K562 (cell line): ENCODE results near the gene METTL2A. TPM values are rescaled to one million over a fixed set of nuclear protein-coding genes. Genes with fewer than 3 reads are reported as not detected.
A peak's percentile ranks its signal among the peaks of the same experiment; 100 is the strongest.
"Not testable (repeated sequence)": the region's sequence is repeated elsewhere in the genome, so short reads cannot be mapped to it uniquely, and the experiment has no call there.

Source experiments
- ATF1 ChIP-seq, 2 experiments: fragments of 450-650 bp in 1 of 2; IDR thresholded peaks; 2 replicates each; pipeline ENCODE4 v1.6.1; 2016; ENCODE audit warnings: missing compliant biosample characterization in 1 of 2, missing genetic modification characterization in 1 of 2
- ELF1 ChIP-seq: fragments of 200-800 bp; sonication (Bioruptor generic); IDR thresholded peaks from 2 replicates; pipeline ENCODE4 v1.6.1; 2016; ENCODE audit warnings: missing genetic modification characterization, missing compliant biosample characterization
- GABPB1 ChIP-seq: sonication (generic); formaldehyde crosslinking; IDR thresholded peaks from 2 replicates; pipeline ENCODE4 v1.8.0; 2022; ENCODE audit warnings: mild to moderate bottlenecking, missing genetic modification reagents
- HNRNPLL ChIP-seq: fragments of 200-400 bp; formaldehyde crosslinking; IDR thresholded peaks from 2 replicates; pipeline ENCODE4 v1.6.1; 2017; ENCODE audit warnings: low read length, low read depth, mild to moderate bottlenecking; ENCODE audit not compliant: poor library complexity, severe bottlenecking
- KLF13 ChIP-seq: fragments of 450-650 bp; IDR thresholded peaks from 2 replicates; pipeline ENCODE4 v1.6.1; 2016; ENCODE audit warnings: missing genetic modification characterization, low read depth, mild to moderate bottlenecking, missing compliant biosample characterization, moderate library complexity, borderline replicate concordance
- KLF16 ChIP-seq: IDR thresholded peaks from 2 replicates; pipeline ENCODE4 v1.6.1; 2016; ENCODE audit warnings: antibody characterized with exemption
- LCOR ChIP-seq: sonication (generic); formaldehyde crosslinking; IDR thresholded peaks from 2 replicates; pipeline ENCODE4 v1.8.0; 2022; ENCODE audit warnings: mild to moderate bottlenecking, missing genetic modification reagents
- NFRKB ChIP-seq: fragments of 450-650 bp; IDR thresholded peaks from 2 replicates; pipeline ENCODE4 v1.6.1; 2016; ENCODE audit warnings: low read depth
- POLR2G ChIP-seq: fragments of 200-400 bp; formaldehyde crosslinking; IDR thresholded peaks from 2 replicates; pipeline ENCODE4 v1.6.1; 2017; ENCODE audit warnings: low read depth, mild to moderate bottlenecking, antibody characterized with exemption, low read length, moderate library complexity
- RBFOX2 ChIP-seq: fragments of 200-400 bp; formaldehyde crosslinking; IDR thresholded peaks from 2 replicates; pipeline ENCODE4 v1.6.1; 2017; ENCODE audit warnings: low read depth, mild to moderate bottlenecking, low read length, moderate library complexity
- RBM22 ChIP-seq: fragments of 200-400 bp; formaldehyde crosslinking; IDR thresholded peaks from 2 replicates; pipeline ENCODE4 v1.6.1; 2018; ENCODE audit warnings: low read length, low read depth; ENCODE audit not compliant: poor library complexity, severe bottlenecking
- SAP30 ChIP-seq: fragments of 200-600 bp; sonication (generic); IDR thresholded peaks from 2 replicates; pipeline ENCODE4 v1.6.1; 2012; ENCODE audit warnings: borderline replicate concordance, low read depth, mild to moderate bottlenecking, moderate library complexity, low read length, control low read depth, inconsistent platforms; ENCODE audit not compliant: insufficient read depth, poor library complexity, severe bottlenecking
- ZNF589 ChIP-seq: fragments of 200-800 bp; sonication (Bioruptor generic); IDR thresholded peaks from 2 replicates; pipeline ENCODE4 v1.6.1; 2016; ENCODE audit warnings: low read depth, missing genetic modification characterization, missing compliant biosample characterization
- polyA plus RNA-seq, 8 experiments: library from polyadenylated mRNA; depleted of rRNA in 4 of 8; stranded (reverse) in 5 of 8; unstranded in 3 of 8; fragments of >200 nt; fragmentation: Nextera tagmentation in 2 of 8; fragmentation: Illumina TruSeq in 1 of 8; extraction: Ambion mirVana in 2 of 8; extraction: Trizol in 1 of 8; gene quantifications; 2 replicates each; pipeline versions ENCODE4 v1.2.1 to v1.2.3, GENCODE V29; 2011 to 2014; ENCODE audit warnings: inconsistent platforms in 1 of 8, missing spikeins in 1 of 8
- total RNA-seq, 7 experiments: library from RNA; depleted of rRNA in 6 of 7; stranded (reverse); fragments of >200 nt in 6 of 7; fragmentation: Illumina TruSeq in 2 of 7; extraction: Trizol in 2 of 7; gene quantifications; 2 replicates each; pipeline versions ENCODE4 v1.2.1 to v1.2.3, GENCODE V29; 2011 to 2021; ENCODE audit warnings: low replicate concordance in 1 of 7
- TF ChIP-seq, protein P1 (sequence below): fragments of 450-650 bp; IDR thresholded peaks from 2 replicates; pipeline ENCODE4 v1.6.1; 2014; ENCODE audit warnings: low read depth, mild to moderate bottlenecking, moderate library complexity, borderline replicate concordance
- TF ChIP-seq, protein P2 (sequence below), 2 experiments: IDR thresholded peaks; 2 replicates each; pipeline ENCODE4 v1.6.1; 2012; ENCODE audit warnings: improper control_type of control experiment in 2 of 2, low read depth in 2 of 2, low read length in 2 of 2, borderline replicate concordance in 1 of 2
- TF ChIP-seq, protein P3 (sequence below): sonication (generic); formaldehyde crosslinking; IDR thresholded peaks from 2 replicates; pipeline ENCODE4 v1.8.0; 2022; ENCODE audit warnings: missing genetic modification reagents, mild to moderate bottlenecking, moderate library complexity, borderline replicate concordance
- TF ChIP-seq, protein P4 (sequence below), 2 experiments: fragments of 250-450 bp in 1 of 2; fragments of 450-650 bp in 1 of 2; sonication (Bioruptor Pico) in 1 of 2; IDR thresholded peaks; 2 replicates each; pipeline versions ENCODE4 v1.6.1 to v1.8.0; 2016 to 2021; ENCODE audit warnings: mild to moderate bottlenecking in 2 of 2, moderate library complexity in 2 of 2, missing compliant biosample characterization in 1 of 2, missing genetic modification characterization in 1 of 2
- TF ChIP-seq, protein P5 (sequence below): sonication (generic); formaldehyde crosslinking; IDR thresholded peaks from 2 replicates; pipeline ENCODE4 v1.8.0; 2022; ENCODE audit warnings: mild to moderate bottlenecking, low read depth, missing genetic modification reagents

The METTL2A gene
- total and polyA plus RNA-seq, 9 of the 15 experiments (the other 6 are each of a cell fraction or from before 2014, with no cell fraction given), result 21.0 to 52.5 (median 33.2) TPM

DNA sequence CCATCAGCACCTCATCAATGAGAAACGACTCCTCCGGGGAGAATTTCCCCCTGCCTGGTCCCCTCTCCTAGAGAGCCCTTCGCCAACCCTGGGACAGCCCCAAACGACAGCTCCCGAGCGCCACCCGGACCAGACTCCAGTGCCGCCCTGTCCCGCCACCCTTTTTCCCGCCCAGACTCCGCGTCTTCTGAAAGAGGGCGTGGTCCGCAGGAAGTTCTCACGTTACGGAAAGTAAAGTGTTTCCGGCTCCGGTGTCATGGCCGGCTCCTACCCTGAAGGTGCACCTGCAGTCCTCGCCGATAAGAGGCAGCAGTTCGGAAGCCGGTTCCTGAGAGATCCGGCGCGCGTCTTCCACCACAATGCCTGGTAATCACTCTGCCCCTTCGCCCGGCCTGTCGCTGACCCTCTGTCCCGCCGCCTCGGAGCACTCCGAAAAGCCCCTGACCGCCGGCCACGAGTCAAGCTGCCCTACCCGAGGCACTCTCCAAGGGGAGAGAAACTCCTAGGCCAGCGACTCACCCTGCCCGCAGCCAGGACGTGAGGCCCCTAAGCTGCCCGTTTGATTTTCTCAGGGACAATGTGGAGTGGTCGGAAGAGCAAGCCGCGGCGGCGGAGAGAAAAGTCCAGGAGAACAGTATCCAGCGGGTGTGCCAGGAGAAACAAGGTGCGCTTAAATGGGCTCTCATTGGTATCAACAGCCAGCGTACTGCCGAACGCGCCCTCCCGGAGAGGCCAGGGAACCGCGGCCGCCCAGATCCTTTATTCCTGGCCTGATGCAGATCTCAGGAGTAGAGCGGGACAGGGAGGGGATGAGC lies at the start of gene METTL2A (continued):
- TF ChIP-seq, protein P1, sequence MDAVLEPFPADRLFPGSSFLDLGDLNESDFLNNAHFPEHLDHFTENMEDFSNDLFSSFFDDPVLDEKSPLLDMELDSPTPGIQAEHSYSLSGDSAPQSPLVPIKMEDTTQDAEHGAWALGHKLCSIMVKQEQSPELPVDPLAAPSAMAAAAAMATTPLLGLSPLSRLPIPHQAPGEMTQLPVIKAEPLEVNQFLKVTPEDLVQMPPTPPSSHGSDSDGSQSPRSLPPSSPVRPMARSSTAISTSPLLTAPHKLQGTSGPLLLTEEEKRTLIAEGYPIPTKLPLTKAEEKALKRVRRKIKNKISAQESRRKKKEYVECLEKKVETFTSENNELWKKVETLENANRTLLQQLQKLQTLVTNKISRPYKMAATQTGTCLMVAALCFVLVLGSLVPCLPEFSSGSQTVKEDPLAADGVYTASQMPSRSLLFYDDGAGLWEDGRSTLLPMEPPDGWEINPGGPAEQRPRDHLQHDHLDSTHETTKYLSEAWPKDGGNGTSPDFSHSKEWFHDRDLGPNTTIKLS, result peak; percentile 34; the same call in 1 of the 2 replicates
- TF ChIP-seq, protein P2, sequence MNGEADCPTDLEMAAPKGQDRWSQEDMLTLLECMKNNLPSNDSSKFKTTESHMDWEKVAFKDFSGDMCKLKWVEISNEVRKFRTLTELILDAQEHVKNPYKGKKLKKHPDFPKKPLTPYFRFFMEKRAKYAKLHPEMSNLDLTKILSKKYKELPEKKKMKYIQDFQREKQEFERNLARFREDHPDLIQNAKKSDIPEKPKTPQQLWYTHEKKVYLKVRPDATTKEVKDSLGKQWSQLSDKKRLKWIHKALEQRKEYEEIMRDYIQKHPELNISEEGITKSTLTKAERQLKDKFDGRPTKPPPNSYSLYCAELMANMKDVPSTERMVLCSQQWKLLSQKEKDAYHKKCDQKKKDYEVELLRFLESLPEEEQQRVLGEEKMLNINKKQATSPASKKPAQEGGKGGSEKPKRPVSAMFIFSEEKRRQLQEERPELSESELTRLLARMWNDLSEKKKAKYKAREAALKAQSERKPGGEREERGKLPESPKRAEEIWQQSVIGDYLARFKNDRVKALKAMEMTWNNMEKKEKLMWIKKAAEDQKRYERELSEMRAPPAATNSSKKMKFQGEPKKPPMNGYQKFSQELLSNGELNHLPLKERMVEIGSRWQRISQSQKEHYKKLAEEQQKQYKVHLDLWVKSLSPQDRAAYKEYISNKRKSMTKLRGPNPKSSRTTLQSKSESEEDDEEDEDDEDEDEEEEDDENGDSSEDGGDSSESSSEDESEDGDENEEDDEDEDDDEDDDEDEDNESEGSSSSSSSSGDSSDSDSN (IDR thresholded peaks at IDR 0.05; ENCODE audit: borderline replicate concordance in 1 of 2, low read depth in 2 of 2, low read length in 2 of 2), result peak in 1 of 2 experiments; percentile 70; a peak in 2 of 4 replicates
- TF ChIP-seq, protein P3, sequence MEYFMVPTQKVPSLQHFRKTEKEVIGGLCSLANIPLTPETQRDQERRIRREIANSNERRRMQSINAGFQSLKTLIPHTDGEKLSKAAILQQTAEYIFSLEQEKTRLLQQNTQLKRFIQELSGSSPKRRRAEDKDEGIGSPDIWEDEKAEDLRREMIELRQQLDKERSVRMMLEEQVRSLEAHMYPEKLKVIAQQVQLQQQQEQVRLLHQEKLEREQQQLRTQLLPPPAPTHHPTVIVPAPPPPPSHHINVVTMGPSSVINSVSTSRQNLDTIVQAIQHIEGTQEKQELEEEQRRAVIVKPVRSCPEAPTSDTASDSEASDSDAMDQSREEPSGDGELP (CRISPR knock-in tag), result peak; percentile 78
- peak; percentile 38 for TF ChIP-seq HNRNPLL
- peak; percentile 61 for TF ChIP-seq SAP30
- peak; percentile 90 for TF ChIP-seq RBFOX2
- peak; percentile 94 for TF ChIP-seq LCOR
- TF ChIP-seq ELF1 (tag), result peak; percentile 57; the same call in 1 of the 2 replicates
- TF ChIP-seq KLF16, result peak; percentile 40; the same call in 1 of the 2 replicates
- peak; percentile 53 for TF ChIP-seq RBM22
- peak; percentile 94 for TF ChIP-seq GABPB1 (CRISPR knock-in tag)
- 0 out of 2 replicates have a peak, but pooled peaks have one; percentile 52 for TF ChIP-seq ZNF589 (CRISPR knock-in tag)
- TF ChIP-seq KLF13 (tag), result peak; percentile 90
- TF ChIP-seq NFRKB, result peak; percentile 71; the same call in 1 of the 2 replicates
- peak; percentile 92 for TF ChIP-seq POLR2G
- TF ChIP-seq ATF1 (CRISPR knock-in tag; IDR thresholded peaks at IDR 0.05), result not testable (repeated sequence)
- peak; percentile 72 for TF ChIP-seq ATF1 (tag; IDR thresholded peaks at IDR 0.05)
- TF ChIP-seq, protein P4, sequence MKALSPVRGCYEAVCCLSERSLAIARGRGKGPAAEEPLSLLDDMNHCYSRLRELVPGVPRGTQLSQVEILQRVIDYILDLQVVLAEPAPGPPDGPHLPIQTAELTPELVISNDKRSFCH (CRISPR knock-in tag; IDR thresholded peaks at IDR 0.05), result not testable (repeated sequence)
- TF ChIP-seq, protein P4 (tag; IDR thresholded peaks at IDR 0.05), result 0 out of 2 replicates have a peak, but pooled peaks have one; percentile 15
- TF ChIP-seq, protein P5, sequence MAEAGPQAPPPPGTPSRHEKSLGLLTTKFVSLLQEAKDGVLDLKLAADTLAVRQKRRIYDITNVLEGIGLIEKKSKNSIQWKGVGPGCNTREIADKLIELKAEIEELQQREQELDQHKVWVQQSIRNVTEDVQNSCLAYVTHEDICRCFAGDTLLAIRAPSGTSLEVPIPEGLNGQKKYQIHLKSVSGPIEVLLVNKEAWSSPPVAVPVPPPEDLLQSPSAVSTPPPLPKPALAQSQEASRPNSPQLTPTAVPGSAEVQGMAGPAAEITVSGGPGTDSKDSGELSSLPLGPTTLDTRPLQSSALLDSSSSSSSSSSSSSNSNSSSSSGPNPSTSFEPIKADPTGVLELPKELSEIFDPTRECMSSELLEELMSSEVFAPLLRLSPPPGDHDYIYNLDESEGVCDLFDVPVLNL (CRISPR knock-in tag), result peak; percentile 87
